ENCODE data around the gene DNAJA2.

The DNAJA2 gene

GRCh38 chr16:46929378-46930332, 43.8 kb downstream of the DNAJA2 start:
- peak; percentile 84 for FAIRE-seq
- DNase-seq (ENCODE audit: extremely low spot score, insufficient read length, low read depth): peak; percentile 72

- FAIRE-seq (no peak), DNase-seq (ENCODE audit: extremely low spot score, insufficient read length, low read depth) (no peak)
These were observed 44.7 kb downstream of the DNAJA2 start for GRCh38 chr16:46928811-46929210.

GRCh38 chr16:46927273-46927672, 46.2 kb downstream of the DNAJA2 start:
- DNase-seq (ENCODE audit: extremely low spot score, insufficient read length, low read depth): no peak
- FAIRE-seq: no peak

- no peak for FAIRE-seq
These were observed 46.8 kb downstream of the DNAJA2 start for GRCh38 chr16:46926470-46927225.

GRCh38 chr16:46924402-46924801, 49.1 kb downstream of the DNAJA2 start:
- no peak for FAIRE-seq
- DNase-seq (ENCODE audit: extremely low spot score, insufficient read length, low read depth): no peak

More at GRCh38 chr16:46926470-46927225, 46.8 kb downstream of the DNAJA2 start:
- no peak for DNase-seq (ENCODE audit: extremely low spot score, insufficient read length, low read depth)

- no peak for DNase-seq (ENCODE audit: extremely low spot score, insufficient read length, low read depth)
These were observed 49.8 kb downstream of the DNAJA2 start for GRCh38 chr16:46923513-46924295.

GRCh38 chr16:46922239-46922638, 51.2 kb downstream of the DNAJA2 start:
- DNase-seq (ENCODE audit: extremely low spot score, insufficient read length, low read depth) (no peak), FAIRE-seq (no peak)

More at GRCh38 chr16:46923513-46924295, 49.8 kb downstream of the DNAJA2 start:
- no peak for FAIRE-seq

GRCh38 chr16:46920402-46921068, 52.9 kb downstream of the DNAJA2 start:
- DNase-seq (ENCODE audit: extremely low spot score, insufficient read length, low read depth) (no peak), FAIRE-seq (no peak)

GRCh38 chr16:46918905-46919792, 54.3 kb downstream of the DNAJA2 start:
- DNase-seq (ENCODE audit: extremely low spot score, insufficient read length, low read depth) (peak; percentile 66), FAIRE-seq (peak; percentile 98)

- DNase-seq (ENCODE audit: extremely low spot score, insufficient read length, low read depth) (no peak), FAIRE-seq (no peak)
These were observed 55.1 kb downstream of the DNAJA2 start for GRCh38 chr16:46918400-46918799.

- DNase-seq (ENCODE audit: extremely low spot score, insufficient read length, low read depth) (no peak), FAIRE-seq (no peak)
These were observed 56.5 kb downstream of the DNAJA2 start for GRCh38 chr16:46916980-46917379.

- DNase-seq (ENCODE audit: extremely low spot score, insufficient read length, low read depth) (no peak), FAIRE-seq (peak; percentile 55)
These were observed 57.9 kb downstream of the DNAJA2 start for GRCh38 chr16:46915483-46916025.

- FAIRE-seq: no peak
- no peak for DNase-seq (ENCODE audit: extremely low spot score, insufficient read length, low read depth)
These were observed 58.8 kb downstream of the DNAJA2 start for GRCh38 chr16:46914556-46915201.

- FAIRE-seq (no peak), DNase-seq (ENCODE audit: extremely low spot score, insufficient read length, low read depth) (no peak)
These were observed 61.8 kb downstream of the DNAJA2 start for GRCh38 chr16:46911650-46912049.

GRCh38 chr16:46911038-46911437, 62.4 kb downstream of the DNAJA2 start:
- FAIRE-seq: peak; percentile 90
- DNase-seq (ENCODE audit: extremely low spot score, insufficient read length, low read depth): peak; percentile 26

GRCh38 chr16:46908540-46909372, 64.7 kb downstream of the DNAJA2 start:
- FAIRE-seq: peak; percentile 74
- DNase-seq (ENCODE audit: extremely low spot score, insufficient read length, low read depth): peak; percentile 33

Data from GM18507 (cell line).